NAMALWA (cell line): ENCODE results near the gene VASH1.

Experiments used
- DNase-seq: peaks from one replicate; pipeline ENCODE4 v3.0.0-alpha.2; 2015; ENCODE audit warnings: low spot score

VASH1 gene

GRCh38 chr14:76832503-76832988 is 71.3 kb downstream of the VASH1 start:
- DNase-seq, result no peak
